CD4-positive, alpha-beta T cell treated with Interleukin-17A for 4 hours (primary cell): ENCODE measurements around the gene BCLAF3.

ENCODE experiments used
- DNase-seq: peaks from one replicate; pipeline ENCODE4 v3.0.0-alpha.2; 2020; ENCODE audit warnings: mixed read lengths

Gene BCLAF3

DNA sequence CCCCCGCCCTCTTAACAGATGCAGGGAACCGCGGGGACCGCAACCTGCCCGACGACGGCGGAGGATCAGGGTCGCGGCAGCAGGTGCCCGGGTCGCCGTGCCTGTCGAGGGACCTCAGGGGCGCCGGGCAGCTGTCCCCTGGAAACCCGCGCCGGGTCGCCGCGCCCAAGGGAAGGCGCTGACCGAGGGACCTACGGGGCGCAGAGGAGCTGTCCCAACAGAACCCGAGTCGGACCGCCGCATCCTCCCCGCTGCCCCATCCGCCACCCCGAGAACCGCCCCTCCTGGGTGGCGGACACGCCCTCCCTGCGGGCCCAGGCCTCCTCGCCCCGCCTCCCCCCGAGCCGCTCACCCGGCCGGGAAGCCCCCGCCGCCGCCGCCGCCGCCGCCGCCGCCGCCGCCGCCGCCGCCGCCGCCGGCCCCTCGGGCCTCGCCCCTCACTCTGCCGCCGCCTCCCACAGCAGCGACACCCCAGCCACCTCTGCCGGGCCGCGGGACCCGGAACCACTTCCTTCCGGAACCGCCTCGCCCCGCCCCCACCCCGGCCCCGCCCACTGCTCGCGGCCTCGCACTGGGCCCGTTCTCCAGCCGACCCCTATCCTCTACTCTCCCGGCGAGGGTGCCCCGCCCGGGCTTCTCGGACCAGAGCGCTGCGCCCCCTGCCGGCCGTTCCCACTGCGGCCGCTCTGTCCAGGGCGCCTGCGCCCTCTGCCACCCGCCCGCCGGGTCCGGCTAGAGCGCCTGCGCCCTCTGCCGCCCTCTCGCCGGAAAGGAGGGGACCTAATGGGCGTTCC is at the start of gene BCLAF3:
Gene BCLAF3 (minus strand): TSS at position 506 of the 794 bp plus-strand sequence. CDS start 20,797 bp downstream, outside the sequence.
- DNase-seq: peak; percentile 92

DNA sequence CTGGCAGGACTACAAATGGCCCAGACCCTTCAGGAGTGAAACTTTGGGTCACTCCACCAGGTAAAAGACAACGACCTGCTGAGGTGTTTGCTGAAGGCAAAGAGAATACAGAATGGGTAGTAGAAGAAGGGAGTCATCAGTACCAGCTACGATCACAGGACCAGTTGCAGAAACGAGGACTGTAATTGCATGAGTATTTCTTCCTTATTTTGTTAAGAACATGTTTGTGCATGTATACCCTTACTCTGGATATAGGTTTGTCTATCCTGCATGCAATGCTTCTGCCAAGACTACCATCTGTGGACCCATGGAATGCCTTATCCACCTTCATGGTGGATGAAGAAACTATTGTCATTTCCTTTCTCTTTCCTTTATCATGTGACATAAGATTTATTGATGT is 48.1 kb upstream of the BCLAF3 start:
- DNase-seq: no peak

DNA sequence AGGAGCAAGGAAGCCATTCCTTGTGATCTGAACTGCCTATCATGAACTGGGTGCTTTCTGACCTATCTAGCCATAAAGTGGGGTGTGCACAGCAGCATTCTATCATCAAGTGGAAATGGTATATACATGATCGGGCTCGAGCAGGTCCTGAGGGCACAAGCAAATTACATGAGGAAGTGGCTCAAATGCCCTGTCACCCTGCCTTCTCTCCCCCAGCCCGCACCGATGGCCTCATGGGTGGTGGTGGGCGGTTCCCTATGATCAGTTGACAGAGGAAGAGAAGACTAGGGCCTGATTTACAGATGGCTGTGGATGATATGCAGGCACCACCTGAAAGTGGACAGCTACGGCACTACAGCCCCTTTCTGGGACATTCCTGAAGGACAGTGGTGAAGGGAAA is 46.3 kb upstream of the BCLAF3 start:
- no peak for DNase-seq

DNA sequence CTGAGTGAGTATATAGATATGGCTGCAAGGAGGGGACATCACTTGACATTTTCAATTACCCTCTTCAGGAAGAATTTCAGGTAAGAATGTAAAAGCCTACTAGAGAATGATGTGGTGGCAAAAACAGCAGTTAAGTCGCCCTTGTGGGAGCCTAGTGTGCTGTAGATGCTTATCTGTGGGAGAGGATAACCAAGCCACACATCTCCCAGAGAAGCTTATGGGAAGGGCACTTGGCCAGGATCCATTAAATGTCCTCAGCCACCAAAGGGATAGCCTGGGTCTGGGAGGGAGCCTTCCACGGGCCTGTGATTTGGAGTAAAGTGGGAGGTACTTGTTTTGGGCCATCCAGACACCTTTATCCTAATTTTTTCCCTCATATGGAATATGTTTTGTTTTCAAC is 41.3 kb upstream of the BCLAF3 start:
- DNase-seq: no peak

DNA sequence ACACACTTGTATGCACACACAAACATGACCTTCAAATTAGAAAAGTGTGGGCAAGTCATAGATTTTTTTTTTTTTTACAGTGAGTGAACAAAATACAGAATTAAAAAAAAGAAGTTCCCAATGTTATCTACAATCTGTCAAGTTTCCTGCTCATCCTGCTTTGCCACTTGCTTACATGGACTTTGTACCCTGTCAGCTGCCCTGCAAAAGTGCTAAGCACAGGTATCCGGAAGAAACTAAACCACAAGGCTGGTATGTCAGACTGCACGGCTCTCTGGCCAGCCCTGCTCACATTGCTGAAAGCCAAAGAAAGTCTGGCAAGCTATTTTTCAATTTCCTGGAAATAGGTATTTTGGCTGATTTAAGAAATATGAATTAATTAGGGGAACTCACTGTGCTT is 38.9 kb upstream of the BCLAF3 start:
- DNase-seq: no peak

DNA sequence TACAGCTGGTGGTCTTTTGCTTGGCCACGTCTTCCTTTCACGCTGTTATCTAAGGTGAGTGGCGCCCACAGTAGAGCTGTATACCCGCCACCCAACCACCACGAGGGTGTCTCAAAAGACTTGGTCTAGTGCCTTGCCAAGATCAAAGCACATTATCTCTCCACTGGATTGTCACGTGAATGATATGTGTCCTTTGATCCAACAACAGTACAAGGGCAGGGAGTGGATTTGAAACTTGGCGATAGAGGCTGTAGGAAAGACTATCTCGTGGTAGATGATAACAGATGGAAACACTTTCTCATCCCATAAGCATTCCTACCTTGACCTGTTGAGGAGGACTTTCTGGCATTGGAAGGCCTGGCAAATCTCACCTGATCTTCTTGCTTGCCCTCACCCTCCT is 37.7 kb upstream of the BCLAF3 start:
- no peak for DNase-seq

DNA sequence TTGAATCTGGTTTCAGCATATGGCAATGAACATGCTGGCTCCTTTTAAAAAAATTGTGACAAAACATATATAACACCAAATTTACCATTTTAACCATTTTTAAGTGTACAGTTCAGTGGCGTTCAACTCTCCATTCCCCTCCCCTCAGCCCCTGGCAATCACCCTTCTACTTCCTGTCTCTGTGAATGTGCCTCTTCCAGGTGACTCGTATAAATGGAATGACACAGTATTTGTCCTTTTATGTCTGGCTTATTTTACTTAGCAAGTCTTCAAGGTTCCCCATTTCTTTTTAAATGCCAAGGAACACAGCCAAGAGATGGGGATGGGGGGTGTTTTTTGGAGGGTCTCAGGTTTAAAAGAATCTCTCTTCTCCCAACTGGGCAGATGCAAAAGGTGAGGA is 35.4 kb upstream of the BCLAF3 start:
- DNase-seq: no peak

DNA sequence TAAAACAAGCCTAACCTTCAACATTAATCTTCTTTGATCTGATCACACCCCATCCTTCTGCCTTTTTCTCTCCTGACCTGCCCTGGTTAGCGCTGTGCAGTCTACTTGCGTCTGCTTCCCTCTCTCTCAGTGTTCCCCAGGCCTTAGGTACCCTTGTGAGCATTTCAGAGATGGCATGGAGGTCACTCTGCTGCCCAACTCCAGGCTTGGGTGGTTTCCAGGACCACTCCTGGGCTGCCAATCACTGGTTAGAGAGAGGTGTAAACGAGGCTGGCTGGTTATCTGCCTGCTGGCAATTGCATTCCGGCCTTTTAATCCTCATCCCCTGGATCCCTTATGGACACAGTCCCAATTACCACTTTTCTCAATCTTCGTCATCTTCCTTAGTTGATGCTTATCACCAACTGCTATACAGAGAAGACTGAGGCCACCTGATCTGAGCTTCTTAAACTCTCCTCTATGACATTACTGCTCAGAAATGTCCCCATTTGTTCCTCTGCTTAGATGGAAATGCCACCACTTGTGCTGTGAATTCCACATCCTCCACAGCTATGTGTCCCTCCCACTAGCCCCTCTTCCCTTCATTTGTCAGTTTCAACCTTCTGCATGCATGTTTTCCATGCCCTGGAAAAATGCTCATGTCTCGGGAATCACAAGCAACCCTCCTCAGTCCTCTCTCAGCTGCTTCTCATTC is 29.0 kb upstream of the BCLAF3 start:
- DNase-seq: no peak

DNA sequence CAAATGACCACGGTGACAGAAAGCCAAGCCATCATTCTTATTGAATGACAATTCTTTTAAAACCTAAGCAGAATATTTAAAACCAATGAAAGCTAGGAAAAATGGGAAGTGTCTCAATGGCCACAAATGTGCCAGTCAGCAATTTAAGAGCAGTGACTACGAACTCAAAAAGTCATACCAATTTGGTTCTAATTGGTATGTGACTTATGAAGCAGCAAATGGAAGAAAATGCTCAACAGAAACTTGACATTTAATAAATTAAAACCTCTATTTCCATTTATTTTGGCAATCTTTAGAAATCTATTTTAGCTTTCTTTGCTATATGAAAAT is 25.7 kb upstream of the BCLAF3 start:
- no peak for DNase-seq

DNA sequence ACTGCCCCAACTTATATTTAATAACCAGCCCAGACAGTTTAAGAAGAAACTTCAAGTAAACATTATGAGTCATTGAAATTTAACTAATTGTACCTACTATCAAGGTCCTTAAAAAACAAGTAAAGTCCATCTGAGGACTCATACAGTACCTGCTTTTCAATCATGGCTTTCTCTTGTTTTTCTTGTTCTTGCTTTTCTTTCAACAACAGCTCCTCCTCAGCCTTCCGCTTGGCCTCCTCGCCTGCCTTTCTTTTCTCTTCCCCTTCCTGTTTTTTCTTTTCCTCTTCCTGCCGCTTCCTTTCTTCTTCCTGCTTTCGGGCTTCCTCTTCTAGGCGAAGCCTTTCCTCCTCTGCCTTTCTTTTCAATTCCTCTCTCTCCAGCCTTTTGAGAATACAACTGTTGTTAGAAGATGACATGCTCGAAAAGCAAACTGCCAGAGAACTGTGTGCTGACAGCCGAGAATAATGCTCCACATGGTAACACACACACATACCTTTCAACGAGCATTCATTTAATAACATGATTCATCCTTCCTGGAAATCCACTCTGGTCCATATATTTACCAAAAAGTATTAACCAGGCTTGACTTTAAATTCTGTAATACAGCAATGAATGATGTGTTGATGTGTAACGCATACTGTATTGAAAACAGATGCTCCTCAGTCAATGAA is 25.2 kb upstream of the BCLAF3 start:
- no peak for DNase-seq

DNA sequence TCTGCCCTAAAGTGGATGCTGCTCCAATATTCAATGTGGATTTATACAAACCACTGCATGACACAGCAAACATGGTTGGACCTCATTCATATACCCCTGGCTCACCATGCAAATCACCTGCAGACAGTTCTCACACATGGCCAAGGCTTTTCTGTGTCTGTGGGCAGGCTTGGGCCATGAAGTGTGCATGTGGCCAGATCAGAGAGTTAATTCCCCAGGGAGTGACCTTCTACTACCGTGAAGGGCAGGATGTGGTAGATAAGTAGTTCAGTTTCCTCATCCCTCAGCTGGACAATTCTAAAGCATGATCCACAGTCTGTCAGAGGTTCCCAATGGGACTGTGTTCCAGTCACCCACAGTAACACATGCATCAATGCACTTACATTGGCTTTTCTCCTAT is 24.6 kb upstream of the BCLAF3 start:
- no peak for DNase-seq

DNA sequence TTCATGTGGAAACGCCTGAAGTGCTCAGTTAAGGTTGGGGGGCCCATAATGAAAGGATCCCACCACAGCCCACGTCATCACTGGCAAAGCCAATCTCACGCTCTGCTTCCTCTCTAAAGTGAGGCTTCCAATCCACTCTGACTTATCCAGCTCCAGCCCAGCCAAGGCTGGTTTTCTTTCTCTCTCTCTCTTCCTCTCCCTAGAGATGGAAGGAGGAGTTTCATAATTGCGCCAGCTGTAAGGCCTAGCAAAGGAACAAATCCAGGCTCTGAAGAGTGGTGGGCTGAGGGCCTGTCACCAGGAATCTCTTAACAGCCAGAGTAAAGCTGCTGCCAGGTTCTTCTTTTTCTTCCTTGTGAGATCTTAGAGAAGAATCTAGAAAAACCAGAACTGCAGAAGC is 20.7 kb upstream of the BCLAF3 start:
- no peak for DNase-seq

DNA sequence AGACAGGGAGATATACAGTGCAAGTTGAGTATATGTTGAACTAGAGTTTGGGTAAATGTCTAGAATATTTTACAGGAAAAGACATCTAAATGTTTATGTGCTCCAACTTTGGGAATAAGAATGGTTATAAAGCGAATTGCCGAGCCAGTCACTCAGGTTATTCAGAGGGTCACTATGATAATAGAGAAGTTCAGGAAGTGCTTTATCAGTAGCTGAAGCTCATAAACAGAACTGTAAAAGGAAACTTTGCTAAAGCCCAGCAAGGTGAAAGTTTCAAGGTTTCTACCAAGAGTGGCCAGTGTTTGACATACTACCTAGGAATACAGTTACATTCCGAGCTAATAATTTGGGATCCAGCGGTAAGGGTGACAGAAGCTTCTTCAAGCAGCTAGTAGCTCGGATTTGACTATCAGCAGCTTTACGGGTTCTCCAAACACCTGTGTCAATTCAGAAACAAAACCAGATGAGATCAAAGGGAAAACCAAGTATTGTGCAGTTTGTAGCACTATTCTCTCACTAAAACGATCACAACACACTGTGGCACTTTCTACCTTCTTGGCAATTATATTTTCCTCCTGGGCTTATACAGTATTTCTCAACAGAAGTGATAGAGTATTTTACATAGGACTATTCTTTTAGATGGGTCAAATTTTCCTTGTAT is 17.2 kb upstream of the BCLAF3 start:
- no peak for DNase-seq

DNA sequence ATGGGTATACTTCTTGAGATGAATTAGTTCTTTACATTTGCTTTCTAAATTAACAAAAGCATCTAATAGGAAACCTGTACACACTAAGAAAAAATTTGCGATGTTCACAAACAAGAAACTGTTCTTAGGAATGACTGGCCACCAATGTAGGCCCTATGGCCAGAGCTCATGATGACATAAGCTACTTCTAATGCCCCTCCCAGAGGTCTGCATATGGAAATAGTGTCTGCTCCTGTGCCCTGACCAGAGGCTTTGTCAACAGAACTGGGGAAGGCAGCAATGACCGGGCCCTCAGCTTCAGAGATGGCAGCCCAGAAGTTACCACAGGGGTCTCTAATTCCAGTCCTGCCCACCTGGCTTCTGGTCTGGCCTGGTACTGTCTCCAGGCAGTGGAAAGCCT is 15.0 kb upstream of the BCLAF3 start:
- DNase-seq: no peak

DNA sequence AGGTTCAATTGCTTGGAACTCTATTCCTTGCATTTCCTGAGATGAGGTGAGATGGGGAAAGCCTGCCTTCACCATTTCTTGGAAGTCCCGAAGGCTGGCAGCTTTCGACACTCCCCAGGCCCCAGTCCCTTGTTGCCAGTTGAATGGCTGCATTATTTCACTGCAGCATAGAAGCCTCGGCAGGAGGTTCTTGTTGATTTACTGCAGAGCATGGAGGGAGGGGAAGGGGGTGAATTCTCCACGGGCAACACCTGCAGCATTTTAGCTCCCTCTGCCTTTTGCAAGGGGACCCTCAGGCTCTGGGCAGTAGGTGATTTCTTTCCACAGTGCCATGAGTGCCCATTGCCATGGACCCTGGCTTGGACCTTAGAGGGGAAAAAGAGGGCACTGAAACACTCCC is 10.7 kb upstream of the BCLAF3 start:
- DNase-seq: no peak

DNA sequence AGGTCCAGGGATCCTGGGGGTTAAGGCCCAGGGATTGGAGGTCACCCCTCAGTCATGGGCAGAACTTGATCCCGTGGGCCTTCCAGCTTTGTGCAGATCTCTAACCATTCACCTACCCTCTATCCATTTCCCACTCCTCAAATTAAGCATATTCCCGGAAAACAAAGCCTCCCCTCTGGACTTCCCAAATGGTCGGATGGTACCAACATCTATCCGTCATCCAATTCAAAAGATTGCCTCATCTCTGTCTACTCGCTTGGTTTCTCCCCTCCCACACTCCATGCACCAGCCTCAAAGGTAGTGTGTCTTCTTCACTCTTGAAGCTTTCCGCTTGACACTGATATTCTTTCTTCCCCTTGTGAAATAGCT is 473 bp upstream of the BCLAF3 start:
- DNase-seq: peak; percentile 9

DNA sequence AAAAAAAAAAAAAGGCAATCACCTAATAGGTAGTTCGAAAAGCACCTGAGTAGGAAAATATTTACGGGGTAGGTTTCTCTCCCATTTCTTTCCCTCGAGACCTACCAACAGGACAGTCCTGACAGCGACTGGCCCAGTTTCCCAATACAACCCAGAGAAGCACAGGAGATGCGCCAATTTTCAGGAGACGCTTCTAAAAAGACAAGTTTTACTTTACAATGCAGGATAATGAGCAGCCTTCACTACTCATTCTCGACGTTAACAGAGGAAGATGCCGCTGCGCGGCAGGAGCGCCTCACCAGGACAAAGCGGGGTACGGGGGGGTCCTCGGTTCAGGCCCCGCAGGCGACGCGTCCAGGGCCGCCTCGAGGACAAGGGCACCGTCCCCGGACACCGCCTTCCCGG is 708 bp downstream of the BCLAF3 start:
- DNase-seq: peak; percentile 40

DNA sequence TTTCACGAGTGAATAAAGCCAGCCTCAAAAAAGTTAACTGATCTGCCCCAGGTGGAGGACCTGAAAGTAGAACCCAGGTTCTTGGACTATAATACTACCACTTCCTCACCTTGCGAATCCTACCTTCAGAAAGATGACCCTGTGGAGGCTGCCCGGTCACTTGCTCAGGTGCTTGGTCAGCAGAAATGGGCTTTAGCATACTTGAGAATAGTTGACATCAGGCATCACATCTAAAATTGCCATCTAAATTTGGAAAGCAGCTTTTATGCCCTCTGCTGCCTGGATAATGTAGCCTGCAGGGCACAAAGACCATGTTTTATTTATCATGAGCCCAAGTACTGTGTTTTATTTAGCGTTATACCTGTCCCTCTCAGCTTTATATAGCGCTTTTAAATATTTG is 3.0 kb downstream of the BCLAF3 start:
- no peak for DNase-seq

DNA sequence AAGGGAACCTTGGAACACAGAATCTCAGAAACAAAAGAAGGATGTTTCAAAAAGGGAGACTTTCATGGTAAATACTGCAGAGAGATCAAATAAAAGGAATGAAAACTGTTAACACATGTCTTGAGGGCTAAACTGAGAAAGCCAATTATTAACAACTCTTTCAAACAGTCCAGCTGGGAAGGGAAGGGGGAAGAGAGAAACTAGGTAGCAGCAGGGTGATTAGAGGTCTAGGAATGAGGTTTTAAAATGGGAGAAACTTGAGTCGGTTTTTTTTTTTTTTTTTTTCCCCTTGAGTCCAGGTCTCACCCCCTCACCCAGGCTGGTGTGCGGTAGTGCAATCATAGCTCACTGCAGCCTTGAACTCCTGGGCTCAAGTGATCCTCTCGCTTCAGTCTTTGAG is 4.3 kb downstream of the BCLAF3 start:
- no peak for DNase-seq

DNA sequence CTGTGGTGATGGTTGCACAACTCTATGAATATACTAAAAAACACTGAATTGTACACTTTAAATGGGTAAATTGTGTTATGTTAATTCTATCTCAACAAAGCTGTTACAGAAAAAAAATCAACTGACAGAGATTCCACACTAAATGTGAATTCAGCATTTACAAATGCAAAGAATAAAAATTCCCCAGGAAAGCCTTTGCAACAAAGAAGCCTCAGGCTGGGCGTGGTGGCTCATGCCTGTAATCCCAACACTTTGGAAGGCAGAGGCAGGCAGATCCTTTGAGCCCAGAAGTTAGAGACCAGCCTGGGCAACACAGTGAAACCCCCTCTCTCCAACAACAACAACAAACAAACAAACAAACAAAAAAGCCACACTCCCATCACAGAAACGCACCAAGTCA is 8.9 kb downstream of the BCLAF3 start:
- no peak for DNase-seq

DNA sequence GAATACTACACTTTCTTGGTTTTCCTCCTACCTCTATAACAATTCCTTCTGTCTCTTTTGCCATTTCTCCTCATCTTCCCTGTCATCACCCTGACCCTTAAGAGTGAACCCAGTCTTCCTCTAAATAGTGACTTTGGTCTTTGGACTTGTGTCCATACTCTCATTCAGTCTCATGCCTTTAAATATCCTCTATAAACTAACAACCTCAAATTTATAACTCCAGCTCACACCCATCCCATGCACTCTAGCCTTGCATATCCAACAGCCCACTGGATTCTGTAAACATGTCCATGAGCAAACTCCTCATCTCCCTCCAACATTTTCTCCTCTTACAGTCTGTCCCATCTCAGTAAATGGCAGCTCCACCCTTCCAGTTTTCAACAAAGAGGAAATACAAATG is 15.0 kb downstream of the BCLAF3 start:
- DNase-seq: no peak

DNA sequence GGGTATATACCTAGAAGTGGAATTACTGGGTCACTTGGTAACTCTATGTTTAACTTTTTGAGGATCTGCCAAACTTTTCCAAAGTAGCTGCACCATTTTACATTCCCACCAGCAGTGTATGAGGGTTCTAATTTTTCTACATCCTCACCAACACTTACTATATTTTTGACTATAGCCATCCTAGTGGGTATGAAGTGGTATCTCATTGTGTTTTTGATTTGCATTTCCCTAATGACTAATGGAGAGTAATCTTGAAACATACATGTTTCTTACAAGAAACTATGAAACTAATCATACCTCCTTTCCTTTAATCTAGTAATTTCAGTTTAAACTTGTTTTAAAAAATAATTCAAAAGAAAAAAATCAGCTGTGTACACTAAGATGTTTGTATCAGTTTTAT is 17.9 kb downstream of the BCLAF3 start:
- DNase-seq: no peak

DNA sequence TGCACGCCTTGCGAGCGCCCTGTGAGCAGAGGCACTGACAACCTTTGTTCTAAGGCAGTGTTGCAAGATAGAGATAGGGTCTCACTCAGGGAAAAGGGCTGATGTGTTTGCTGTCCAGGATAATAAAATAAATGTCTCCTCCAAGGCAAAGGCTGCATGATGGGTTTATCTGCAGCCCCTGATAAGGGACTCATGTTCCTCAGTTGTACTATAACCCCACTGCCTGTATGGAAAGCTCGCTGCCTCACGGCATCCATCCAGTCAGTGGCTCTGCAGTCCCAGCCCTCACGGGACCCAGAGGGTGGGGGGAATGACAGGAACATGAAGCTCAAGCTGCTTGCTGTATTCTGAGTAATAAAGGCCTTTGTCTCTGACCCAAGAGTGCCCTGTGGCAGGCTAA is 22.6 kb downstream of the BCLAF3 start:
- no peak for DNase-seq

DNA sequence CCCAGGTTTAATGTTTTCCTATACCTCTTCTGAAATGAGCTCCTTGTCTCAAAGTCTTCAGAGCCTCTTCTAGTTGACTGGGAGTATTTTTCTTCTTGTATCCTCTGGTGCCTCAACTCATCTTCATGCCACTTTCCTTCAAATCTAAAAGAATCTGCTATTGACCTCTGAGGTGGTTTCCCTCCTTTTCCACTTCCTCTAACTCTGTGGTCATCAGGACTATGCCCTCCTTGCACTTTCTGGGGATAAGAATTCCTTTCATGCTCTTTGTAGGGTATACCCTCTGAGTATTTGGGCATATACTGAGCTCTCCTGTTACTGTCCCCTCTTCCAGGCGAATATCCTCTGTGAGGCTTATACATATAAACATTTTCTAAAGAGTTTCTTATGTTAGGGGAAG is 24.8 kb downstream of the BCLAF3 start:
- no peak for DNase-seq
